ENCODE results near the gene ALPL.
A peak's percentile ranks its signal among the peaks of the same experiment; 100 is the strongest.

Gene ALPL

GRCh38 chr1:21584096-21584495 lies 74.9 kb downstream of the ALPL start:
- no peak for DNase-seq

GRCh38 chr1:21585037-21585436 lies 75.8 kb downstream of the ALPL start:
- DNase-seq = no peak

GRCh38 chr1:21586222-21586621 lies 77.0 kb downstream of the ALPL start:
- no peak for DNase-seq

GRCh38 chr1:21586846-21587601 lies 77.8 kb downstream of the ALPL start:
- no peak for DNase-seq

- DNase-seq = no peak
Observed at GRCh38 chr1:21587602-21587953, 78.4 kb downstream of the ALPL start.

GRCh38 chr1:21589618-21590017 lies 80.4 kb downstream of the ALPL start:
- no peak for DNase-seq

- no peak for DNase-seq
Observed at GRCh38 chr1:21590126-21590880, 81.1 kb downstream of the ALPL start.

- DNase-seq = no peak
Observed at GRCh38 chr1:21590934-21591333, 81.7 kb downstream of the ALPL start.

- no peak for DNase-seq
Observed at GRCh38 chr1:21592086-21592865, 83.1 kb downstream of the ALPL start.

GRCh38 chr1:21593231-21593630 lies 84.0 kb downstream of the ALPL start:
- no peak for DNase-seq

GRCh38 chr1:21594501-21594900 lies 85.3 kb downstream of the ALPL start:
- DNase-seq = no peak

GRCh38 chr1:21594935-21595897 lies 86.0 kb downstream of the ALPL start:
- DNase-seq = peak; percentile 8

GRCh38 chr1:21596174-21596573 lies 87.0 kb downstream of the ALPL start:
- DNase-seq = no peak

GRCh38 chr1:21596628-21597027 lies 87.4 kb downstream of the ALPL start:
- DNase-seq = no peak

- no peak for DNase-seq
Observed at GRCh38 chr1:21597753-21598152, 88.5 kb downstream of the ALPL start.

- DNase-seq = no peak
Observed at GRCh38 chr1:21598417-21598816, 89.2 kb downstream of the ALPL start.

- no peak for DNase-seq
Observed at GRCh38 chr1:21598904-21599303, 89.7 kb downstream of the ALPL start.

GRCh38 chr1:21599402-21599801 lies 90.2 kb downstream of the ALPL start:
- DNase-seq = no peak

GRCh38 chr1:21601278-21602048 lies 92.2 kb downstream of the ALPL start:
- DNase-seq = no peak

- no peak for DNase-seq
Observed at GRCh38 chr1:21603177-21604138, 94.2 kb downstream of the ALPL start.

Measured in midbrain (tissue), 1 donor.